ENCODE data around the gene SRSF8.

The SRSF8 gene

GRCh38 chr11:95082576-95083001 is 15.9 kb downstream of the SRSF8 start:
- H3K4me3 ChIP-seq (ENCODE audit: low read depth, low read length): no peak overlapping the region
- no peak overlapping the region for H3K27ac ChIP-seq
- no peaks in the 10 kb centered on the region for H3K36me3 ChIP-seq (replicated peaks)
- in situ Hi-C loops (cut with HindIII; ENCODE audit: low pct_ligation_motif_present, low sequenced_read_pairs): no loop called here
- H3K27me3 ChIP-seq (replicated peaks): no peaks in the 10 kb centered on the region
- no peak for DNase-seq
- TF ChIP-seq CTCF (IDR thresholded peaks at IDR 0.05; ENCODE audit: low read depth, low read length, missing control alignments): no peak

GRCh38 chr11:95084509-95084908 is 17.8 kb downstream of the SRSF8 start:
- no peak for DNase-seq
- in situ Hi-C loops (cut with HindIII; ENCODE audit: low pct_ligation_motif_present, low sequenced_read_pairs): no loop called here
- Histone ChIP-seq H3K27me3 (replicated peaks) (no peaks in the 10 kb centered on the region), H3K27ac (no peak overlapping the region), H3K4me3 (ENCODE audit: low read depth, low read length) (no peak overlapping the region), H3K36me3 (replicated peaks) (no peaks in the 10 kb centered on the region)
- TF ChIP-seq CTCF (IDR thresholded peaks at IDR 0.05; ENCODE audit: low read depth, low read length, missing control alignments): no peak

DNA sequence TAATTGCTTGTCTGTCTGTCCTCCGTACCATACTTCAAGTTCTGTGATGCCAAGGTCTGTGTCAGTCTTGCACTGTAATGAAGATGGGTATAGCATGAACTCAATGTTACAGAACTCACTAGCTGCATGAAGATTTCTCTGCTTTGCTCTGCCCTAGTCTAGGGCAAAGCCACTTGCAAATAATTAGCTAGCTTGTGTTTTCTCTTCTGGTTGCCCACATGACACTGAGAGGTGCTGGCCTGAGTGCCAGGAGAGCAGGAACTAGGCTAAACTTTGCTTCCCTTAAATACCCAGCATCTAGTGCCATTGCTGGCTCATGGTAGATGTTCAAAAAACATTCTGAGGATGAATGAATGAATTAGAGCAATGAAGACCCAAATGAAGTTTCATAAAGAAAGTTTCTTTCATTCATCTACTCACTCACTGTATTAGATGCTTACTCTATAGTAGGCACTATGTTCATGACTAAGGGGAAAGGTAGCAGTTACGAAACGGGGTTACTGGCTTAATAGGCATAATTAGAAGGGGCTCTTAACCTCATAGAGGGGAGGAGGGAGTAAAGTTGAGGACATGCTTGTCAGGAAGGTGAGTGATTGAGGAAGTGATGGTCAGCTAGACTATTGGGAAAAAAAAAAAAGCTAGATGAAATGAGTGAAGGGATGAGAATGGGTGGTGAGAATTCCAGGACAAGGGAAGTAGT is 18.5 kb downstream of the SRSF8 start:
- TF ChIP-seq CTCF (IDR thresholded peaks at IDR 0.05; ENCODE audit: low read depth, low read length, missing control alignments): no peak
- H3K27me3 ChIP-seq (replicated peaks): no peaks in the 10 kb centered on the region

DNA sequence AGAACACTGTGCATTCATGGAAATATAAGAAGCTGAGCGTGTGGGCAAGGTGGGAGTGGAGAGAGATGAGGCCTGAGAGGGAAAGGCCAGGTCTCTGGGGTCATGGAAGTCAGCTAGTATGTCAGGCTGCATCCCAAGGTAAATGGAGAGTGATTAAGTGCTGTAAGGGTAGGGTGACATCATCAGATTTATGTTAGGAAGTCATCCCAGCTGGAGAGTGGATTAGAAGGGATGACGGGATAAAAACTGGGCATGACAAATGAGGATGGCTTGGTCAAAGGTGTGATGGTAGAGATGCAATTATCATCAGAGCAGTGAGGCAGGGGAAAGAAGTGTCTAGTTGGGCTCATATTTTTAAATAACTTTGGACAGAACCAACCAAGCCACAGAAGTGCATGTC is 19.4 kb downstream of the SRSF8 start:
- TF ChIP-seq CTCF (IDR thresholded peaks at IDR 0.05; ENCODE audit: low read depth, low read length, missing control alignments): no peak
- Histone ChIP-seq H3K36me3 (replicated peaks) (no peaks in the 10 kb centered on the region), H3K27ac (no peak overlapping the region), H3K4me3 (ENCODE audit: low read depth, low read length) (no peak overlapping the region), H3K27me3 (replicated peaks) (no peaks in the 10 kb centered on the region)
- in situ Hi-C loops (cut with HindIII; ENCODE audit: low pct_ligation_motif_present, low sequenced_read_pairs): no loop called here
- DNase-seq: no peak

More for the DNA sequence above, 18.5 kb downstream of the SRSF8 start:
- no peak overlapping the region for H3K4me3 ChIP-seq (ENCODE audit: low read depth, low read length)
- no peak overlapping the region for H3K27ac ChIP-seq
- no peaks in the 10 kb centered on the region for H3K36me3 ChIP-seq (replicated peaks)
- DNase-seq: no peak
- in situ Hi-C loops (cut with HindIII; ENCODE audit: low pct_ligation_motif_present, low sequenced_read_pairs): no loop called here

- no peak for TF ChIP-seq CTCF (IDR thresholded peaks at IDR 0.05; ENCODE audit: low read depth, low read length, missing control alignments)
- no peak overlapping the region for H3K4me3 ChIP-seq (ENCODE audit: low read depth, low read length)
- no peaks in the 10 kb centered on the region for H3K36me3 ChIP-seq (replicated peaks)
- no peaks in the 10 kb centered on the region for H3K27me3 ChIP-seq (replicated peaks)
- in situ Hi-C loops (cut with HindIII; ENCODE audit: low pct_ligation_motif_present, low sequenced_read_pairs): no loop called here
- DNase-seq: no peak
- H3K27ac ChIP-seq: no peak overlapping the region
Measured at GRCh38 chr11:95086836-95087570, 20.3 kb downstream of the SRSF8 start.
